ENCODE measurements around the gene POC1B. TPM values are rescaled to one million over a fixed set of nuclear protein-coding genes. Genes with fewer than 3 reads are reported as not detected.

The POC1B gene
- total RNA-seq, 4 donors from 2014 or later = 24.3 to 42.9 (median 31.1) TPM

GRCh38 chr12:89537389-89537788 is 11.5 kb upstream of the POC1B start:
- Histone ChIP-seq H3K9me3 (no peaks in the 10 kb centered on the region), H3K27me3 (no peaks in the 10 kb centered on the region), H3K27ac (peak overlapping the region in 1 of 4 donors; percentile 48), H3K4me1 (peaks cover 0 to 9% (median 0%) of the 10 kb centered on the region in 4 donors), H3K36me3 (no peaks in the 10 kb centered on the region), H3K4me3 (no peak overlapping the region)
- DNase-seq = no peak
- TF ChIP-seq CTCF (IDR thresholded peaks at IDR 0.05) (no peak), POLR2A (IDR thresholded peaks at IDR 0.05) (no peak)

GRCh38 chr12:89529738-89530137 is 3.9 kb upstream of the POC1B start:
- no peak for DNase-seq
- TF ChIP-seq CTCF (IDR thresholded peaks at IDR 0.05) = peak; percentile 25 to 92 (median 80)
- no peak for TF ChIP-seq POLR2A (IDR thresholded peaks at IDR 0.05)
- Histone ChIP-seq H3K9me3 (no peaks in the 10 kb centered on the region), H3K27ac (no peak overlapping the region), H3K36me3 (no peaks in the 10 kb centered on the region), H3K4me1 (peaks cover 0 to 6% (median 0%) of the 10 kb centered on the region in 4 donors), H3K4me3 (no peak overlapping the region), H3K27me3 (no peaks in the 10 kb centered on the region)

- no peaks in the 10 kb centered on the region for H3K9me3 ChIP-seq
- DNase-seq = no peak
- H3K36me3 ChIP-seq = no peaks in the 10 kb centered on the region
- H3K4me1 ChIP-seq = peaks cover 0 to 9% (median 2%) of the 10 kb centered on the region in 4 donors
- no peaks in the 10 kb centered on the region for H3K27me3 ChIP-seq
- H3K4me3 ChIP-seq = no peak overlapping the region
- H3K27ac ChIP-seq = no peak overlapping the region
- TF ChIP-seq CTCF (IDR thresholded peaks at IDR 0.05) = no peak
- TF ChIP-seq POLR2A (IDR thresholded peaks at IDR 0.05) = no peak
These were observed 2.6 kb upstream of the POC1B start for GRCh38 chr12:89528434-89528833.

- TF ChIP-seq CTCF (IDR thresholded peaks at IDR 0.05) (no peak), POLR2A (IDR thresholded peaks at IDR 0.05) (no peak)
- H3K27ac ChIP-seq = peak overlapping the region; percentile 91 to 96 (median 92)
- H3K27me3 ChIP-seq = no peaks in the 10 kb centered on the region
- peaks cover 0 to 32% (median 8%) of the 10 kb centered on the region in 4 donors for H3K4me1 ChIP-seq
- no peaks in the 10 kb centered on the region for H3K9me3 ChIP-seq
- peak; percentile 66 to 85 (median 80) for DNase-seq
- H3K36me3 ChIP-seq = no peaks in the 10 kb centered on the region
- H3K4me3 ChIP-seq = peak overlapping the region; percentile 83 to 98 (median 91)
These were observed 483 bp downstream of the POC1B start for GRCh38 chr12:89525305-89525823.

GRCh38 chr12:89524541-89525304 is 1.1 kb downstream of the POC1B start, which contains the start of gene GALNT4:
Gene GALNT4, minus strand, starts transcription at chr12:89524796. Its CDS starts 247 bp downstream, at chr12:89524549.
- Histone ChIP-seq H3K27ac (peak within 1 kb of the TSS; percentile 91 to 96 (median 92)), H3K27me3 (no peaks in the 10 kb centered on the region), H3K9me3 (no peaks in the 10 kb centered on the region), H3K4me3 (peak within 1 kb of the TSS; percentile 83 to 98 (median 91)), H3K4me1 (peaks cover 0 to 38% (median 8%) of the 10 kb centered on the region in 4 donors), H3K36me3 (no peaks in the 10 kb centered on the region)
- TF ChIP-seq CTCF (IDR thresholded peaks at IDR 0.05) (peak; percentile 54 to 79 (median 68)), POLR2A (IDR thresholded peaks at IDR 0.05) (peak; percentile 66 to 84)
- peak; percentile 86 to 95 (median 92) for DNase-seq

Data from Peyer's patch (tissue), 4 donors.